NCI-H748 (cell line): ENCODE data around the gene CENPP.

Source experiments
- DNase-seq: peaks from one replicate; lab custom pipeline; 2025; ENCODE audit not compliant: unreplicated experiment; lab: John Stamatoyannopoulos, UW

The CENPP gene

GRCh38 chr9:92650839-92651621 is 325.3 kb downstream of the CENPP start:
- DNase-seq = no peak

- DNase-seq = no peak
Measured at GRCh38 chr9:92652461-92652860, 326.7 kb downstream of the CENPP start.

DNA sequence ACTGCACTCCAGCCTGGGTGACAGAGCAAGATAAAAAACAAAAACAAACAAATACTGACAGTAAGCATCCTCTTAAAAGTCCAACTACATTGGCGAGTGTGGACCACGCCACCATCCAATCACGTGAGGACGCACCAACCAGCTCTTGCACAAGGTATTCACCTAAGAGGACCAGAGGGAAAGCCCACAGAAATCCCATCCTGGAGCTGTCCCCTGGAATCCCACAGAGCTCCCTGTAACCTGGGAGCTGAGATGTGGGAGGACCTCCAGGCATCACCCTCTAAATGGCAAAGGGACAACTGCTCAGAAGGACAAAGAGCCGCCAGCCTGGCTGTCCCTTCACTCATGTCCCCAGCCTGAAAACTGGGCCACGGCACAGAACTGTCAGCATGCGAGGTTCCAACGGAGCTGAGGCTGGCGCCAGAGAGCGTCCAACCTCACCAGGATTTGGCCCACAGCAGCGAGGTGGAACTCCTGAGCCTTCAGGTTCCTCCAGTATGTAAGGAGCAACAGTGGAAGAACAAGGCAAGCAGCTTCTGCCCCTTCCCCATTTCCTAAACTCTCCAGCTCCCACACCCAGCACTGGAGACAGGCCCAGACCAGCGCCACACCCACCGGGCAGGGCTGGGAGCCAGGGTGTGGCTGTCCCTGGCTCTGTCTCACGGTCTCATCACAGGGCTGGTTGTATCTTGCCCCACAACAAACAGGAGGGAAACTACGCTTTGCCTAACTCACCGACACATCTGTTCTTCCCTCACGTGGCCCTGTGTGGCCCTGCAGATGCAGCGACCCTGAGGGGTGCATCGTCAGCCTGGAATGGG is 328.9 kb downstream of the CENPP start:
- DNase-seq = no peak

GRCh38 chr9:92655366-92655765 is 329.6 kb downstream of the CENPP start:
- no peak for DNase-seq

- DNase-seq = no peak
Measured at GRCh38 chr9:92655896-92656536, 330.3 kb downstream of the CENPP start.

DNA sequence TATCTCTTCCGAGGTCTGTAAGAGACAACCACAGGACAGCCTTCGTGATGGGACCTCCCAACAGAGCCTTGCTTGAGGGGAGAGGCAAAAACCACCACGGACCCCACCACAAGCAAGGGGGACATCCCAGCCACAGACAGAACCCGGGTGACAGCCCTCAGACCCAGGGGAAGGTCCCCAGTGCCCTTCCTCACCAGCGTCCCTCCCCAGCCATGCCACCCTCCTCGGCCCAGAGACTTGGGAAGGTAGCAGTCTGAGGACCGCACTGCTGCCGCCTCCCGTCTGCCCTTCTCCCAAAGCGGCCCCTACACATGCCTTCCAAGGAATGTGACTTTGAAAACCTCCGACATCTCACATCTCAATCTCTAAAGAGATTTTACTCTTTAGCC is 330.8 kb downstream of the CENPP start:
- no peak for DNase-seq

DNA sequence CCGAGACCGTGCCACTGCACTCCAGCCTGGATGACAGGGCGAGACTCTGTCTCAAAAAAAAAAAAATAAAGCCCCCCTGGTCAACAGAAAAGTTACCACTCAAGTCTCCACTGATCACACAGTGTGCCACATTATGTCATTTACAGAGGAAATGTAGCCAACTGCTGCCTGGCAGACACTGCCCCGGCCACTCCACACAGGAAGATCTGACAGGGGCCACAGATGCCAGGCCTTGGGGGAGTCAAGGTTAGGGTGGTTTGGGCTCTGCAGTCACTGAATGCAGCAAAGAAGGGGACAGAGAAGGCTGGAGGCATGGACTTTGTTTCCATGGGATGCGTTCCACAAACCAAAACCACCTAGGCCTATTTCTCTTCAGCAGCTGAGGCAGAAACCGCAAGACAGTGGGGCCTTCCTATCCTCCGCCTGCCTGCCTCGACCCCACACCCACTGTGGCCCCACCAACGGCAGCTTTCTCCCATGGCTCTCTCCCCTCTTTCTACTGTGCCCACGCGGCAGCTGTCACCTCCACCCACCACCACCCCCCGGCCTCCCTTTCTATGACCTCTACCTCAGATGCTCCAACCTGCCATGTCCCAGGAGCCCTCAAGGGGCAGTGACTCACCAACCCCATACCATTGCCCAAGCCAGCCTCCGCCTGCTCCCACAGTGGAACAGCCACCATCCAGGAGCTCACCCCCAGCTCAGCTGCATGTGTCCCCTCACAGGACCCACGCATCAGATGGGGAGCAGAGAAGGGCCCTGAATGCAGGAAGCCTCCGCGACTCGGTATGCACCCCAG is 331.7 kb downstream of the CENPP start:
- DNase-seq = no peak

GRCh38 chr9:92658176-92658575 is 332.4 kb downstream of the CENPP start:
- DNase-seq = no peak

DNA sequence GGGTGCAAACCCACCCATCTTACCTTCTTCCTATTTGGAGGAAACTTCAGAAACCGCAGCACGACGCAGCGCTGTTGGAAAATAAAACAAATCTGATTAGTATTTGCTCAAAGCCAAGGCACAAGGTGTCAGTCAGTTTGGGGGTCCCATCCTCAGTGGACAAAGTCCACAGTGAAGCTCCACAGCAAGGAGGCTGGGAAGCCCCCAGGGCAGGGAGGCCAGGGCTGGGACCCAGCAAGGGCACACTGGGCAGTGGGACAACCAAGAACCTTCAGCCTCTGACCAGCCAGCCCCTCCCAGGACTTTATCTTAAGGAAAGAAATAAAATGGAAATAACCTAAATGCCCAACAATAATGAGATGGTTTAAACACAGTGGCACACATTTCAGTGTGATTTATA is 332.9 kb downstream of the CENPP start:
- no peak for DNase-seq

GRCh38 chr9:92659601-92660000 is 333.8 kb downstream of the CENPP start:
- no peak for DNase-seq

DNA sequence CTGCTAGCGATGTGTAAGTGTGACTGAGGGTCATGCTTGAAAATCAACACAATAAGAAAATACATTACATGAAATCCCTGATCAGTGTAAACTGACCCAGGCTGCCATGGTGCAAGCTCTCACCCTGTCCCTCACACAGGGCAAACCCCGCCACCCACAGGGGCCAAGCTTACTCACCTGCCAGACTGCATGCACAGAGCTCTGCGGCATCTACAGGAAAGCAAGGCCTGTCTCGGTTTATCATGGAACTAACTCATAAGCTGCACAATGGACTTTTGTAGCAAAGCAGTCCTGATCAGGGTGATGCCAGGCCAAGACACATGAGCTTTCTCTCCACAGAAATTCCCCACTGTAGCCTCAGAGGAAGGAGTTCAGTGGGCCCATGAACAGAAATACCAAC is 334.5 kb downstream of the CENPP start:
- DNase-seq = no peak

DNA sequence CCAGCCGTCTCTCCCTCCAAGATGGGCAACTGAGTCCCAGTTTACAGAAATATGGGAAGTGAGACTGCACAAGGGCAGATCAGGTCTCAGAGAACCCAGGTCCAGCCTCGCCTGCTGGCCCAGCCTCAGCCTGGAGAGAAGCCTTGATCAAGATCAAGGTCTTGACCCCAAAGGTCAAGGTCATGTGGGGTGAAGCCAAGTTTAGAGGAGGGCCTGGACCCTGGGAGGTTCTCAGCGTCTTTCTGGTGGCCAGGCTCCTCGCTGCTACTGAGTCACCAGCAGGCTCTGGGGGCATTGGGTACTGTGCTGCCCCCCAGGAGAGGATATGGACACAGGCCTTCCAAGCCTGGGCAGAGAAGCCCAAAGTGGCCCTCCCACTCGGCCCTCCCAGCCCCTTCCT is 335.4 kb downstream of the CENPP start:
- no peak for DNase-seq

- DNase-seq = no peak
Measured at GRCh38 chr9:92661743-92662142, 336.0 kb downstream of the CENPP start.

GRCh38 chr9:92663126-92663525 is 337.4 kb downstream of the CENPP start:
- DNase-seq = no peak

DNA sequence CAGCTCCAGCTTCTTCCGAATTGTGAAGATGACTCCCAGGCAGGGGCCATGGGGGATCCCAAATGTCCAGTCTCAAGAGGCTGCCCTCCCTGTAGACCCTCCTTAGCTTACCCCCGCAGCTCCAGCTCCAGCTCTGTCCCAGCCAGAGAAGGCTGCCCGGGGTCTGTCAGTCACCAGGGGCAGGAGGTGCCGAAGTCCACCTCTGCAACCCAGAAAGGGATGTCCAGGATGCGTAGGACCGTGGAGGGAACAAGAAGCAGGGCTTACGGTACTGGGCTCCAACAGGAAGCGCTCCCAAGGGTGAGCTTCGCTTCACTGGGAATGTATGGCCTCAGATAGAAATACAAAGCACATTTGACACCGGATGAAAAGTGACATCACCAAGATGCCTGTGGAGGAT is 338.2 kb downstream of the CENPP start:
- no peak for DNase-seq

GRCh38 chr9:92664394-92665152 is 338.8 kb downstream of the CENPP start:
- no peak for DNase-seq

DNA sequence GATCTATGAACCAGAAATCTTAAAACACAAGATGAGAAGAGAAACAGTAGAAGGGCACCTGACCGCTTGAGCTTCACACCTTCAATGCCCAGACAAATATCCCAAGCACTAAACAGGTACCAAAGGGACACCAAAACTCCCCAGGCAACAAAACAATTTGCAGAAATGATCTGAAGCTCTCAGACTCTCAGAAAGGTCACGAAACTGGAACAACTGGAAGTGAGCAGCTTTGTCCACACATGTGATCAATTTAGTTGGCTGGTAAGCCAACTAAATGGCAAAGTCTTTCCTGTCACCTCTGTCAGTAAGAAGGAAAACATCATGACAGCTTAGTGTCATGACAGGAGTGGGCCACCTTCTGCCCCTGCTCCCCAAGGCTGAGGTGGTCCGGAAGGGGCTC is 340.1 kb downstream of the CENPP start:
- DNase-seq = no peak

GRCh38 chr9:92666236-92666635 is 340.5 kb downstream of the CENPP start:
- DNase-seq = no peak

- no peak for DNase-seq
Measured at GRCh38 chr9:92666912-92667532, 341.3 kb downstream of the CENPP start.
